Ovary (tissue), 3 donors: Measurements from ENCODE around the gene FAM180A.

Source experiments
- EP300 ChIP-seq: sonication (generic); formaldehyde crosslinking; IDR thresholded peaks from one replicate; pipeline ENCODE4 v1.6.1; 2017; ENCODE audit warnings: antibody characterized with exemption
- POLR2A ChIP-seq: fragments of 450-650 bp; IDR thresholded peaks from one replicate; pipeline ENCODE4 v1.6.1; 2017; ENCODE audit warnings: antibody characterized with exemption, mild to moderate bottlenecking, moderate library complexity
- TF ChIP-seq, protein P1 (sequence below), 3 donors: fragments of 450-650 bp in 2 of 3; fragments of 200-600 bp in 1 of 3; IDR thresholded peaks; one replicate each; pipeline versions ENCODE4 v1.5.1 to v1.8.0; 2016 to 2022; ENCODE audit warnings: antibody characterized with exemption in 3 of 3, mild to moderate bottlenecking in 1 of 3
- donor health status: DM: no; HTN: no; CAD: no.

DNA sequence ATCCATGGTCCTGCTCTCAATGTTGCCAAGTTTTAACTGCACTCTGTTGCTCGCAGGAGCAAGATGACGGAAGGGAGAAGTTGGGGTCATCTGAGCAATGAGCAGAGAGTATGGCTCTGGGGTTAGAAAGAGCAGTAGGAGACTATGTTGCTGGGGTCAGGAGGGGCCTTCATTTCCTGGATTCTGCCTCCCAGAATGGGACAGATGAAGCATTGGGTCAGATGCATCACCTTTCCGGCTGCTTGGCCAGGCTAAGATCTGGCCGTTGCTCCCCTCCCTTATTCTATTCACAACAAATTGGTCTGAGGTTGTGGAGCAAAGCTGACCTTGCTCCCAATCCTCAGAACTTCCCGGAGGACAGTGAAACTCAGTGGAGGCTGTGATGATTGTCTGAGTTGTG lies 63.9 kb downstream of the FAM180A start:
- TF ChIP-seq, protein P1, sequence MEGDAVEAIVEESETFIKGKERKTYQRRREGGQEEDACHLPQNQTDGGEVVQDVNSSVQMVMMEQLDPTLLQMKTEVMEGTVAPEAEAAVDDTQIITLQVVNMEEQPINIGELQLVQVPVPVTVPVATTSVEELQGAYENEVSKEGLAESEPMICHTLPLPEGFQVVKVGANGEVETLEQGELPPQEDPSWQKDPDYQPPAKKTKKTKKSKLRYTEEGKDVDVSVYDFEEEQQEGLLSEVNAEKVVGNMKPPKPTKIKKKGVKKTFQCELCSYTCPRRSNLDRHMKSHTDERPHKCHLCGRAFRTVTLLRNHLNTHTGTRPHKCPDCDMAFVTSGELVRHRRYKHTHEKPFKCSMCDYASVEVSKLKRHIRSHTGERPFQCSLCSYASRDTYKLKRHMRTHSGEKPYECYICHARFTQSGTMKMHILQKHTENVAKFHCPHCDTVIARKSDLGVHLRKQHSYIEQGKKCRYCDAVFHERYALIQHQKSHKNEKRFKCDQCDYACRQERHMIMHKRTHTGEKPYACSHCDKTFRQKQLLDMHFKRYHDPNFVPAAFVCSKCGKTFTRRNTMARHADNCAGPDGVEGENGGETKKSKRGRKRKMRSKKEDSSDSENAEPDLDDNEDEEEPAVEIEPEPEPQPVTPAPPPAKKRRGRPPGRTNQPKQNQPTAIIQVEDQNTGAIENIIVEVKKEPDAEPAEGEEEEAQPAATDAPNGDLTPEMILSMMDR (IDR thresholded peaks at IDR 0.05) = no peak
- TF ChIP-seq POLR2A (no peak), EP300 (no peak)
